ENCODE measurements around the gene AREG. TPM values are rescaled to one million over a fixed set of nuclear protein-coding genes. Genes with fewer than 3 reads are reported as not detected.

Gene AREG
- total RNA-seq, 1 donor from 2014 or later, result 4.0 TPM

GRCh38 chr4:74433541-74434172, 11.3 kb upstream of the AREG start:
- H3K4me3 ChIP-seq, result no peak overlapping the region
- no peaks in the 10 kb centered on the region for H3K9me3 ChIP-seq
- TF ChIP-seq CTCF (IDR thresholded peaks at IDR 0.05), result no peak
- H3K4me1 ChIP-seq, result no peaks in the 10 kb centered on the region
- no peaks in the 10 kb centered on the region for H3K27me3 ChIP-seq
- no peaks in the 10 kb centered on the region for H3K36me3 ChIP-seq
- H3K27ac ChIP-seq, result no peak overlapping the region
- intact Hi-C loops (cut with DNase I), result no loop called here
- DNase-seq (ENCODE audit: low spot score in 2 of 2), result no peak

- Histone ChIP-seq H3K9me3 (no peaks in the 10 kb centered on the region), H3K27me3 (no peaks in the 10 kb centered on the region), H3K27ac (no peak overlapping the region), H3K36me3 (no peaks in the 10 kb centered on the region), H3K4me3 (no peak overlapping the region), H3K4me1 (no peaks in the 10 kb centered on the region)
- intact Hi-C loops (cut with DNase I), result no loop called here
- TF ChIP-seq CTCF (IDR thresholded peaks at IDR 0.05), result no peak
- DNase-seq (ENCODE audit: low spot score in 2 of 2), result no peak
These were observed 9.6 kb upstream of the AREG start for GRCh38 chr4:74435296-74435695.

- Histone ChIP-seq H3K9me3 (no peaks in the 10 kb centered on the region), H3K4me1 (no peaks in the 10 kb centered on the region), H3K27ac (no peak overlapping the region), H3K36me3 (no peaks in the 10 kb centered on the region), H3K27me3 (no peaks in the 10 kb centered on the region), H3K4me3 (no peak overlapping the region)
- intact Hi-C loops (cut with DNase I), result no loop called here
- TF ChIP-seq CTCF (IDR thresholded peaks at IDR 0.05), result no peak
- no peak for DNase-seq (ENCODE audit: low spot score in 2 of 2)
These were observed 7.1 kb upstream of the AREG start for GRCh38 chr4:74437866-74438265.

- Histone ChIP-seq H3K27ac (no peak overlapping the region), H3K27me3 (no peaks in the 10 kb centered on the region), H3K9me3 (no peaks in the 10 kb centered on the region), H3K4me3 (no peak overlapping the region), H3K36me3 (no peaks in the 10 kb centered on the region), H3K4me1 (no peaks in the 10 kb centered on the region)
- no peak for DNase-seq (ENCODE audit: low spot score in 2 of 2)
- intact Hi-C loops (cut with DNase I), result no loop called here
- no peak for TF ChIP-seq CTCF (IDR thresholded peaks at IDR 0.05)
These were observed 6.3 kb upstream of the AREG start for GRCh38 chr4:74438661-74439060.

- no peaks in the 10 kb centered on the region for H3K4me1 ChIP-seq
- H3K27ac ChIP-seq, result no peak overlapping the region
- H3K36me3 ChIP-seq, result no peaks in the 10 kb centered on the region
- DNase-seq (ENCODE audit: low spot score in 2 of 2), result no peak
- intact Hi-C loops (cut with DNase I), result no loop called here
- H3K27me3 ChIP-seq, result no peaks in the 10 kb centered on the region
- no peaks in the 10 kb centered on the region for H3K9me3 ChIP-seq
- H3K4me3 ChIP-seq, result no peak overlapping the region
- no peak for TF ChIP-seq CTCF (IDR thresholded peaks at IDR 0.05)
These were observed 5.0 kb upstream of the AREG start for GRCh38 chr4:74439952-74440351.

GRCh38 chr4:74440356-74440755, 4.6 kb upstream of the AREG start:
- Histone ChIP-seq H3K4me1 (no peaks in the 10 kb centered on the region), H3K9me3 (no peaks in the 10 kb centered on the region), H3K27me3 (no peaks in the 10 kb centered on the region), H3K4me3 (no peak overlapping the region), H3K36me3 (no peaks in the 10 kb centered on the region), H3K27ac (no peak overlapping the region)
- DNase-seq (ENCODE audit: low spot score in 2 of 2), result no peak
- intact Hi-C loops (cut with DNase I), result no loop called here
- TF ChIP-seq CTCF (IDR thresholded peaks at IDR 0.05), result no peak
